HepG2 (cell line): ENCODE data around the gene GRIK2.

Experiments
- RARA ChIP-seq: IDR thresholded peaks from 2 replicates; pipeline ENCODE4 v1.6.1; 2016; ENCODE audit warnings: missing genetic modification reagents, missing compliant biosample characterization
- ZNF780A ChIP-seq: sonication (generic); formaldehyde crosslinking; IDR thresholded peaks from 2 replicates; pipeline ENCODE4 v1.8.0; 2022; ENCODE audit warnings: mild to moderate bottlenecking, missing genetic modification reagents, moderate library complexity

DNA sequence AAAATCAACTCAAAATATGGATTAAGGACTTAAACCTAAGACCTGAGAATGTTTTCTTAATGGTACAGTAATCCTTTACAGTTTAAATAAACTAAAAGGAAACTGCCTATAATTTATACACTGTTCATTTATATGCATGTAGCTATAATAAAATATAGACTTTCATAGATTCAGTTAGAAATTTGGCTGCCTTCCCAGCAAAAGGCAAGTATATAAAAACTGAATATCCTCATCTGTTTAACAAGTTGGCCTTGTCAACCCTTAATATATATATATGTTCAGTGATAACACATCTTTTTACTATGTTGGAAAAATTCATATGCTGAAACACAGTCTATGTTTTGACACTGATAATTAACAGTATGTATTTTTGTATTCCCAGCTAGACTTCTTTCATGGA, 123.1 kb downstream of the GRIK2 start:
- TF ChIP-seq ZNF780A (CRISPR knock-in tag) (no peak), RARA (CRISPR knock-in tag) (no peak)
